GM18505 (cell line): Measurements from ENCODE around the gene RERGL.

ENCODE experiments used
- ATAC-seq: cut with Tn5 transposase; IDR thresholded peaks from one replicate; pipeline ENCODE4 v1.9.1; 2021; ENCODE audit not compliant: unreplicated experiment
- POLR2A ChIP-seq: IDR thresholded peaks from 4 replicates; pipeline ENCODE4 v1.6.1; 2011; ENCODE audit warnings: borderline replicate concordance; ENCODE audit not compliant: insufficient read depth, insufficient read length; ENCODE audit errors: extremely low read depth

Gene RERGL, protein sequence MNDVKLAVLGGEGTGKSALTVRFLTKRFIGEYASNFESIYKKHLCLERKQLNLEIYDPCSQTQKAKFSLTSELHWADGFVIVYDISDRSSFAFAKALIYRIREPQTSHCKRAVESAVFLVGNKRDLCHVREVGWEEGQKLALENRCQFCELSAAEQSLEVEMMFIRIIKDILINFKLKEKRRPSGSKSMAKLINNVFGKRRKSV

DNA sequence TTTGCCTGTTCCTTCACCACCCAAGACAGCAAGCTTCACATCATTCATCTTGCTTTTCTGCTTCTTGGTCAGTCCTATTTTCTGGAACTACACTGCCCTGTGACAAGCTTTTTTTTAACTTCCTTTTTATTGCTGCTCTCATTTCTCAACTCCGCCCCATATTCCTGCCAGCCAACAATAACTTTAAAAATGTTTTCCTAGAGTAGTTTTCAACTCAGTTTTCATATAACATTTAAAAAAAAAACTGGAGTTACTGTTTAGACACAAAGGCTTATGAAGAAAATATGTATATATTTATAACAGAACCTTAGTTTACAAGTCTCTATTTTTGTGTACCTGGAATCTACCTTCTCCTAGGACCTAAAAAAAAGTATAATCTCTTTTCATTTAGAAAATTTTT, at the start of gene RERGL:
RERGL (minus strand) TSS at position 101 of the 400 bp plus-strand sequence; CDS start at position 48, 53 bp downstream.
- no peak for ATAC-seq
- no peak for TF ChIP-seq POLR2A

DNA sequence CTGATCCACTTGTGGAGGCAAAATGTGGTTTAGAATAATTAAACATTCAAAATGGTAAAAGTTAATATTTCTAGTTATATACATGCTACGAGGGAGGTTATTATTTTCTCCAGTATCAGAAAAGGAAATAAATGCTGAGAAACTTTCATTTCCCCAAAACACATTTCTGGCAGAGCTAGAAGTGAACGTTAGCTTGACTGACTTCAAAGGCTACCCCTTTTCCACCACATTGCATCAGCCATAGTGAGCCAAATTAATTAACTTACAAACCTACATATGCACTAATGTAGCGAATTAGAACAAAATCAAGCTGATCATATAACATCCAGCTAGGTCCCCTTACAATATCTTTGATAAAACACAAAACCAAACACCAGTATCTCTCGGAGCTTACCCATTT, 49.3 kb upstream of the RERGL start:
- ATAC-seq: no peak
- no peak for TF ChIP-seq POLR2A

DNA sequence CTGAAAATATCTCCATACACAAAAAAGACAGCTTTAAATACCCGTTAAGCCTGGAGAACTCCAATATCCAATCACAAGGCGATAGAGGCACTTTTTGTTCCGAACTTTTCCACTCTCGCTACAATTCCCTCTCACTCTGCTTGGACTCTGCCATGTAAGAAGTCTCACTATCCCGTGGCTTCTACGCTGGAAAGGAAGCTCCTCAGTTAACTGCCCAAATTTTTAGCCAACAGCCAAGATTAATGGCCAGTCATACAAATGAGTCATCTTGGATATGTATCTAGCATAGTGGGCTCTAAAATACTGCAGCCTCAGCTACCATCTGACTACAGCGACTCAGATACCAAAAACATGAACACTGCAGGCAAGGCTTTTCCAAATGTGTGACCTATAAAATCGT, 45.5 kb upstream of the RERGL start:
- ATAC-seq: no peak

DNA sequence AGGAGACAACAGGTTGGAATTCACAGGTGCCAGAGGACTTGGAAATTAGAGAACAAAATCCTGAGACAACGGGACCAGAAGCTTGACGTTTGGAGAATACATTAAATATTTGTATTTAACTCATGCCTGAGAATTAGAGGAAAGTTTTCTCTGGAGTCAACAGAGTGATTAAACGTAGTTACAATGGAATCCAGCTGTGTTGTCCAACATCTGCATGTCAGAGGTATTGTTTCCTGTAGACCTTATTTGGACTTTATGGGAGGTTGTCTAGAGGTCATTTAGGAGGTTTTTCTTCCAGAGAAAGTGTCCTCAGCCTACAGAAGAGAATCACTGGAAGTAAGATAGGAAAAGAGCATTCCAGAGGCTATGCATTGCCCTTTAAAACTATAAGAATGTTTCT, 45.1 kb upstream of the RERGL start:
- ATAC-seq: no peak
- TF ChIP-seq POLR2A: no peak

More for the DNA sequence above, 45.5 kb upstream of the RERGL start:
- TF ChIP-seq POLR2A: no peak

DNA sequence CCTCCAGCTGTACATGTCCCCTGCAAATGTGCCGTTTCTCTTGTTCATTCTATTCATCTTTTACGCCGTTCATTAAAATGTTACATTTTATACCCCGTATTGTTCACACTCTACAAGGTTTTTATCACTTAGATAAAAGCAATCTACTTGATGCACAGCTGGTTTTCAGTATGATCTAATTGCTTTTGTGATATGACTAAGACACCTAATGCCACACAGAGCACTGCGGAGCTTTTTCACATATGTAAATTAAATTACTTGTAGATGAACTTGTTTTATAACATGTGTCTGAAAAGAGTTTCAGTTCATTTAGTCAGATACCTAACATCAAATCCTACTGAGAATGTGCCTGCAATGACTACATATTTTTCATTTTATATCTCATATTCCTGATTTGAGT, 40.9 kb upstream of the RERGL start:
- TF ChIP-seq POLR2A: no peak
- no peak for ATAC-seq

DNA sequence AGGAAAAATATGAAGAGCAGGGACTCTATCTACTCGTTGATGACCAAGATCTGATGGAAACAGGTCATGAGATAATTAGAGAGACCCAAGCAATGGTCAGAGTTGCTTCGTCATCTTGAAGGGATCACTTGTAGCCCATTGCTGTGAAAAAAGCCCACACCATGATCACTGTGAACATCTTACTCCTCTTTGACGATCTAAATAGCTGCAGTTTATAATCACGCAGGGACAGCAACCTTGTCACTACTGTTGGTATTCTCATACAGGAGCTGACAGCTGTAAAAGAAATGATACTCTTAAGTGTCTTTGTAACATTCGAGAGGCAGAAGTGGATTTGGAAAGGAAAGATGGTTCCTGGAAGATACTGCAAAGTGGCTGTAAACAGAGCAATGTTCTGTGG, 33.7 kb upstream of the RERGL start:
- ATAC-seq: no peak

DNA sequence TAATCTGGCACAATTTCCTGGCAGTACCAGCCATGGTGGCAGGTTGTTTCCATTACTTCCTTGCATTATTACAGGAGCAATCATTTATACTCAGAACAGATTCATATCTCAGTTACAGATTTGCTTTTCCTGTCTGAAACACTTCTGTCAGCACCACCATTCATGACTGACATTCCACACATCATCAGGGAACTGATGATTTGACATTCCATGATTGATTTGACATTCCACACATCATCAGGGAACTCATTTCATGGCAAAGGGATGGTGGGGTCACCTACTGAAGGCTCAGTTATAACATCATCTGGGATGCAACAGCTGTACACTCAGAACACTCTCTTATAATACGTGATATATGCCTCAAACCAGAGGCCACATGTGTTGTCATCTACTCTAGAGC, 30.9 kb upstream of the RERGL start:
- TF ChIP-seq POLR2A: no peak
- no peak for ATAC-seq

More for the DNA sequence above, 33.7 kb upstream of the RERGL start:
- TF ChIP-seq POLR2A: no peak

DNA sequence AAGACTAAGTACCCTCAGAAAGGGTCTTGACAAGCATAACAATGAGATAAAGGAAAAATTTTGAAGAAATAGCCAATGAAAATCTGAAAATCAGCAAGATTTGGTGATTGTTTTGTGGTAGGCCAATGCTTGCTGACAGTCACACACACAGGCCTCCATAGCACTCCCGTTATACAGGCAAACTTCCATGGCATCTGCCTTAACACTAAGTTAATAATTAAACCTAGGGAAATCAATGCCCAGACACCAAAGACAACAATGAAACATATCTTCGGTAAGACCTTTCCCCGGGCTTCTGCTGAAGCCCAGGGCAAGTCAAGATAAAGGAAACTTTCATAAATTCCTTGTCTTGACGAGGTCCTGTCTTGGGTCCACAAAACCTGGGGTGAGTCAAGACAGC, 18.6 kb upstream of the RERGL start:
- no peak for TF ChIP-seq POLR2A
- ATAC-seq: no peak

DNA sequence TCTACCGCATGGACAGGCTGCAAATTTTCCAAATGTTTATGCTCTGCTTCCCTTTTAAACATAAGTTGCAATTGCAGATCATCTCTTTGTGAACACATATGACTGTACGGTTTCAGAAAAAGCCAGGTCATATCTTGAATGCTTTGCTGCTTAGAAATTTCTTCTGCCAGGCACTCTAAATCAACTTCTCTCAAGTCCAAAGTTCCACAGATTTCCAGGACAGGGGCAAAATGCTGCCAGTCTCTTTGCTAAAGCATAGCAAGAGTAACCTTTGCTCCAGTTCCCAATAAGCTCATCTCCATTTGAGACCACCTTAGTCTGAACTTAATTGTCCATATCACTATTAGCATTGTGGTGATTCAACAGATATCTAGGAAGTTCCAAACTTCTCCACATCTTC, 13.6 kb upstream of the RERGL start:
- TF ChIP-seq POLR2A: no peak
- ATAC-seq: no peak

DNA sequence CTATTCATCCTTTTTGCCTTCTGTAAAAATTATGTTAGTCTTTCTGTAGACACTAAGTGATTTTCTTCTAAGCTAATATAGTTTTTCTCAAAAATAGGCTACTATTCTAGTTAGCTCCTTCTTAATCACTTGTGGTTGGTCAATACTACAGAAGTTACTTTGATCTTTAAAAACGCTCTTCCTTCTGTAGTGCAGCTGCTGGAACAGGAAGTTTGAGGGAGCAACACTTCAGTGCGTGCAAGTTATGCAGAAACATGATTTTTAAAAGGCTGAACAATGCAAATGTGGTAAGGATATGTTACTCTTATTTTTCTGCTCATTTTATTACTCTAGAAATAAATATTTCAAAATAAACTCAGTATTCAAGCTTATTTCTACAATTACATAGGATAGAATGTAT, 11.1 kb upstream of the RERGL start:
- ATAC-seq: no peak
- no peak for TF ChIP-seq POLR2A

DNA sequence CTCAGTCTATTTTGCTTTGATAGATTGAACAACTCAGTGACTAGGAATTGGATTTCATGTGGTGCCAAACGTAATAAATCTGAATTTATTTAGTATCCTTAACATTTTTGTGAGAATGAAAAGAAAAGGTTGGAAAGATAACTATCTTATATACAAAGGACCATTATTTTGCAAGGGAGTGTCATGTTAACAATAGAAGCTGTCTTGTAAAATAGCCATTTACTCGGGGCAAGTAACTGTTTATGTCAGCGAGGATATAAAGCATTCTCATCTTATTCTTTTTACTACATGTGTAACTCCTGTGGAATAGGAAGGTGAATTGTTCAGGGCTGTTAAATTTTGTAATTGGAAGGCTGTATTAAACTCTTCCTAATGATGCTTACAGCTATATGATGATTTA, 5.9 kb downstream of the RERGL start:
- no peak for ATAC-seq
- TF ChIP-seq POLR2A: no peak

DNA sequence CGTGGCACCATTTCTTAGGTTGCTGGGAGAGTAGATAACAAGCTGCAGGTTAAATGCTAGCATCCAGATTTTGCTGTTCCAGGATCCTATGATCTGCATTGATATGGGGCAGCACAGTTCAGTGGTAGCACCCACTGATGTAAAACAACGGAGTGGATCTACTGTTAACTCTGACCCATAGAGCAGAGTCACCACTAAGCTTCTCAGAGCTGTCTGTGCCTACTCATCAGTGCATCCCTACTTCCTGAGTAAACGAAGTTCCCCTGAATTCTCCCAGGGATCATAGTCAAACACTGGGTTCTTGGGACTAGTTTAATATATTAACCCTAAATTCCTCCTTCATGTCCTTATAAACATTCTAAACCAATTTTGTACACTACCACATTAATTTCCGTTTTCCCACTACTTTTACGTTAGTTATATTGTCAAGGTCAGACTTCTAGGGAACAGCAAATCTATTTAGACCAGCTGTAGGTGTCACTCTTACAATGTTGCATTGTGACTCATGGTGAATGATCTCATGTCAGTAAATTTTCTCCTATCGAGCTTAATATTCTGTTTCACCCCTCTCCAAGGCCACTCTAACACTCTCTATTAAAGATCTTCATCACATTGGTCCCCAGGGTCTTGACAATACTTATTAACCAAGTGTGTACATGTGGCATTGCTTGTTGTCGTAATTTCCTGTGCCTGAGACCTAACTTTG, 10.3 kb downstream of the RERGL start:
- no peak for ATAC-seq
- TF ChIP-seq POLR2A: no peak

DNA sequence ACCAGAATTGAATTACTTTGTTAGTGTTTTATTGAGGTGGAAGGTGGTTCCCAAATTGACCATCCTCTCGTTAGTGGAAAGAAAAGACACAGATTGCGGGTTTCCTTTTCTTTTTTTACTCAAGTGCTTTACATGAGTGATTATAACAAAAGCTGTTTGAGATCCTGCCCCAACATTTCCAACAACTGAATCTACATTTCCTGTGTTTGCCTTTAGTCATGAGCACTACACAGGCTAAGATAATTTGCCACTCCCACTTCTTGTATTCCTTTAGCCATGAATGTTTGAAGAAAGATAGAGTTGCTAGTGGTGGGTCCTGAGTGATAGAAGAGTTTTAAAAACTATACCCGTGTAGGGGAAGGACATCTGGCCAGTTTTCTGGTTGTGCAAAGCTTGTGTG, 16.0 kb downstream of the RERGL start:
- ATAC-seq: no peak
- TF ChIP-seq POLR2A: no peak

DNA sequence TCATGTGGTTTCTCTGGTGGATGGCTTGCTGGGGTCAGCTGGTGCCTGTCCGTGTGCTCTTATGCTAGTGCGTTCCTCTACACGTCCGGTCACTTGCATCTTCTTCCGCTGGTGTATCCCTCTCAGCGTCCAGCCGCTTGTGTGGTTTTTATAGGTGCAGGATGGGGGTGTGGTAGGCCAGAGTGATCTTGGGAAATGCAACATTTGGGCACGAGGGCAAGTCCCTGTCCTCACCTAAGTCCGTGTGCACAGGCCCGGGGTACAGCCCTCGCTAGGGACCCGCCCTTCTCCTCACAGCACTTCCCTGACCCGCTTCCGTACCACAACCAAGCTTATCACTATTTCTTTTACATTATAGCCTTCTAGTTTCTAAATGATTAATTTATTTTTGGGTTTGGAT, 17.3 kb downstream of the RERGL start:
- TF ChIP-seq POLR2A: no peak
- no peak for ATAC-seq

DNA sequence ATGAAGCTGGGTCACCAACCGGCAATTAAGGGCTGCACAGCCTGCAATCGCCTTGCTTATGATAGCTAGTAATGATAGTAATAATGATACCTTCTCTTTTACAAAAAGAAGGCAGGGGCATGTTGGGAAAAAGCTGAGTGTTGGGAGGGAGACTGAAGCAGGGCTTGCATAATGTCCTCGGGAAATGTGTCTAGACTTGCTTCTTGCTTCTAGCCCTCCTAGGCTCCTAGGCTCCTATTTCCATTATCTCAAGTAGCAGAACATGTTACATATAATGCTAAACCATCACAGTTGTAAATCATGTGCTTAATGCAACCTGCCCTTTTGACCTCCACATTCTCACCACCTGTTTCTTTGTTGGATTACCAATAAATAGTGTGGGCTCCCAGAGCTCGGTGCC, 18.7 kb downstream of the RERGL start:
- no peak for ATAC-seq
- TF ChIP-seq POLR2A: no peak

DNA sequence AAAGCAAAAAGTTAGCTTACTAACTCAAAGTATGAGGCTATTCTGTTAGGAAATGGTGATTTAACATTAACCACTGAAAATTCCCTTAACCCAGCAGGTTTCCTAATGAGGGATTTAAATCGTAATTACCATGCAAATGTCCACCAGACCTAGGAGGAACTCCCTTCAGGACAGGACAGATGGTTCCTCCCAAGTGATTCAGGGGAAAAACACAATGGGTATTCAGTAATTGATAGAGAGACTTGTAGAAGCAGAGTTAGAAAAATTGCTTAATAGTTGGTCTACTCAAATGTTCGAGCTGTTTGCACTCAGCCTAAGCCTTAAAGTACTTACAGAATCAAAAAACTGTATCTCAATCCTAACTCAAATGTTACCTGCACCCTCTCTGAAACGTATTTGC, 21.6 kb downstream of the RERGL start:
- ATAC-seq: no peak

More for the DNA sequence above, 21.6 kb downstream of the RERGL start:
- TF ChIP-seq POLR2A: no peak
